HepG2 (cell line): ENCODE measurements around the gene ADAMTSL4. TPM values are rescaled to one million over a fixed set of nuclear protein-coding genes. Genes with fewer than 3 reads are reported as not detected.
A peak's percentile ranks its signal among the peaks of the same experiment; 100 is the strongest.

Experiments used
- BATF2 ChIP-seq: sonication (generic); formaldehyde crosslinking; IDR thresholded peaks from 2 replicates; pipeline ENCODE4 v1.8.0; 2022; ENCODE audit warnings: mild to moderate bottlenecking, missing genetic modification reagents, moderate library complexity
- CENPX ChIP-seq: sonication (generic); formaldehyde crosslinking; IDR thresholded peaks from 2 replicates; pipeline ENCODE4 v1.9.0; 2021; ENCODE audit warnings: mild to moderate bottlenecking, missing genetic modification reagents, moderate library complexity
- E2F2 ChIP-seq: sonication (generic); formaldehyde crosslinking; IDR thresholded peaks from 2 replicates; pipeline ENCODE4 v1.4.0; 2020; ENCODE audit warnings: missing genetic modification reagents, borderline replicate concordance
- IRF1 ChIP-seq: sonication (generic); formaldehyde crosslinking; IDR thresholded peaks from 2 replicates; pipeline ENCODE4 v1.4.0; 2020; ENCODE audit warnings: low read depth, mild to moderate bottlenecking, missing genetic modification reagents
- KDM5A ChIP-seq: fragments of 200-600 bp; sonication (generic); IDR thresholded peaks from 2 replicates; pipeline ENCODE4 v1.7.0; 2018; ENCODE audit warnings: antibody characterized with exemption, mild to moderate bottlenecking, low read length, borderline replicate concordance
- KLF16 ChIP-seq, 2 experiments: sonication (generic) in 1 of 2; formaldehyde crosslinking in 1 of 2; IDR thresholded peaks; 2 replicates each; pipeline versions ENCODE4 v1.6.1 to v1.8.0; 2016 to 2023; ENCODE audit warnings: missing genetic modification reagents in 2 of 2, missing compliant biosample characterization in 1 of 2
- MATR3 ChIP-seq: sonication (generic); formaldehyde crosslinking; IDR thresholded peaks from 2 replicates; pipeline ENCODE4 v1.4.0; 2020; ENCODE audit warnings: missing genetic modification reagents
- MYPOP ChIP-seq: sonication (generic); formaldehyde crosslinking; IDR thresholded peaks from 2 replicates; pipeline ENCODE4 v1.8.1; 2023; ENCODE audit warnings: mild to moderate bottlenecking, moderate library complexity, missing genetic modification reagents
- PLSCR1 ChIP-seq: sonication (generic); formaldehyde crosslinking; IDR thresholded peaks from 2 replicates; pipeline ENCODE4 v1.5.0; 2020; ENCODE audit warnings: missing genetic modification reagents, mild to moderate bottlenecking, borderline replicate concordance
- POLR2AphosphoS2 ChIP-seq: IDR thresholded peaks from 2 replicates; pipeline ENCODE4 v1.6.1; 2011; ENCODE audit warnings: low read depth, low read length, improper control_type of control experiment
- SMC3 ChIP-seq: IDR thresholded peaks from 2 replicates; pipeline ENCODE4 v1.6.1; 2011; ENCODE audit warnings: low read length, improper control_type of control experiment
- SP1 ChIP-seq, 2 experiments: fragments of 450-650 bp in 1 of 2; sonication (generic) in 1 of 2; formaldehyde crosslinking in 1 of 2; IDR thresholded peaks; 2 replicates each; pipeline versions ENCODE4 v1.4.0 to v1.6.1; 2016 to 2020; ENCODE audit warnings: missing genetic modification reagents in 1 of 2
- SUZ12 ChIP-seq: fragments of 150-350 bp; IDR thresholded peaks from 2 replicates; pipeline ENCODE4 v1.6.1; 2014; ENCODE audit warnings: low read depth, low read length
- THYN1 ChIP-seq: sonication (generic); formaldehyde crosslinking; IDR thresholded peaks from 2 replicates; pipeline ENCODE4 v1.8.1; 2023; ENCODE audit warnings: low read depth, mild to moderate bottlenecking, moderate library complexity, missing genetic modification reagents, borderline replicate concordance
- ZHX1 ChIP-seq: sonication (generic); formaldehyde crosslinking; IDR thresholded peaks from 2 replicates; pipeline ENCODE4 v1.8.1; 2022; ENCODE audit warnings: low read depth, mild to moderate bottlenecking, missing genetic modification reagents
- ZNF484 ChIP-seq: sonication (generic); formaldehyde crosslinking; IDR thresholded peaks from 2 replicates; pipeline ENCODE4 v1.5.1; 2020; ENCODE audit warnings: mild to moderate bottlenecking, low read depth, missing genetic modification reagents, borderline replicate concordance
- ZNF543 ChIP-seq: sonication (generic); formaldehyde crosslinking; IDR thresholded peaks from 2 replicates; pipeline ENCODE4 v1.4.0; 2020; ENCODE audit warnings: mild to moderate bottlenecking, missing genetic modification reagents
- ZNF710 ChIP-seq: sonication (generic); formaldehyde crosslinking; IDR thresholded peaks from 2 replicates; pipeline ENCODE4 v1.5.0; 2020; ENCODE audit warnings: mild to moderate bottlenecking, missing genetic modification reagents, borderline replicate concordance
- ZNF747 ChIP-seq: sonication (generic); formaldehyde crosslinking; IDR thresholded peaks from 2 replicates; pipeline ENCODE4 v1.8.1; 2023; ENCODE audit warnings: missing genetic modification reagents, mild to moderate bottlenecking, borderline replicate concordance
- ZNF772 ChIP-seq: sonication (generic); formaldehyde crosslinking; IDR thresholded peaks from 2 replicates; pipeline ENCODE4 v1.5.0; 2020; ENCODE audit warnings: mild to moderate bottlenecking, missing genetic modification reagents
- polyA plus RNA-seq, 8 experiments: library from polyadenylated mRNA; depleted of rRNA in 3 of 8; stranded (reverse) in 7 of 8; unstranded in 1 of 8; fragments of >200 nt; fragmentation: Illumina TruSeq in 4 of 8; extraction: Trizol in 4 of 8; gene quantifications; 2 replicates each; pipeline versions ENCODE4 v1.2.1 to v1.2.3, GENCODE V29; 2011 to 2016; ENCODE audit warnings: low read depth in 4 of 8, missing spikeins in 1 of 8, mixed read lengths in 1 of 8; ENCODE audit not compliant: insufficient read depth in 1 of 8
- total RNA-seq, 5 experiments: library from RNA; depleted of rRNA; stranded (reverse); fragments of >200 nt; fragmentation: Illumina TruSeq; extraction: Trizol; gene quantifications; 2 replicates each; pipeline ENCODE4 v1.2.3, GENCODE V29; 2016; ENCODE audit warnings: low read depth in 1 of 5

Gene ADAMTSL4
- total and polyA plus RNA-seq, 2 of the 13 experiments (the other 11 are each of a cell fraction or from before 2014, with no cell fraction given): 3.9 to 16.4 TPM

GRCh38 chr1:150561974-150562445 lies 12.8 kb downstream of the ADAMTSL4 start (continued):
- TF ChIP-seq THYN1 (no peak), MYPOP (CRISPR knock-in tag) (peak; percentile 23; the same call in 1 of the 2 replicates), SUZ12 (no peak), MATR3 (CRISPR knock-in tag) (no peak), ZNF772 (CRISPR knock-in tag) (no peak; the same call in 1 of the 2 replicates), SMC3 (no peak), ZNF710 (CRISPR knock-in tag) (no peak), CENPX (CRISPR knock-in tag) (no peak), ZNF543 (CRISPR knock-in tag) (peak; percentile 42; the same call in 1 of the 2 replicates), IRF1 (CRISPR knock-in tag) (no peak), ZHX1 (CRISPR knock-in tag) (no peak), BATF2 (CRISPR knock-in tag) (no peak), SP1 (IDR thresholded peaks at IDR 0.05) (no peak), SP1 (CRISPR knock-in tag; IDR thresholded peaks at IDR 0.05) (peak; percentile 84), E2F2 (CRISPR knock-in tag) (no peak), POLR2AphosphoS2 (no peak), KLF16 (CRISPR knock-in tag; IDR thresholded peaks at IDR 0.05) (peak in 1 of 2 experiments; percentile 84; a peak in 2 of 4 replicates), PLSCR1 (no peak), ZNF484 (CRISPR knock-in tag) (no peak), ZNF747 (CRISPR knock-in tag) (peak; percentile 66; the same call in 1 of the 2 replicates), KDM5A (no peak)
